ENCODE data around the gene NLRX1. TPM values are rescaled to one million over a fixed set of nuclear protein-coding genes. Genes with fewer than 3 reads are reported as not detected.

The NLRX1 gene
- total RNA-seq, 1 donor from 2014 or later: 25.2 TPM

DNA sequence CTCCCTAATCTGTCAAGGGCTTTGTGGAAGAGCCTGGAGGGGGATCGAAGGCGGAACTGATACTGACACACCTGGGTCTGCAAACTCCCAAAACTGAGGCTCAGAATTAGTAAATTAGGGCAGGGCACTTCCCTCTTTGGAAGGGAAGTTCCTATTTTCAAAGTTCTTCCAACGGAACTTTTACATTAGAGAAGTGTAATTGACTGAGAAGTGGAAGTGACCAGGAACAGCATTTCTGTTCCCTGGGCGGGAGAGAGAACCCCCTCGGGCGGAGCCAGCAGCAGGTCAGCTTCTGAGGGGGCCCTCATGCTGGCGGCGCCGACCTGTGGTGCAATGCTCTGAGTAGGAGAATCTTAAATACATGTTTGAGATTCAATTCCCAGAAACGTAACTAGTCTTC lies 36.6 kb downstream of the NLRX1 start:
- intact Hi-C loops (cut with micrococcal nuclease): loop anchor here (1.0 to 5.0 kb wide), 8 partner anchors 37 to 768 kb away; partner anchors contain the start of genes HINFP, HYOU1 and KMT2A

DNA sequence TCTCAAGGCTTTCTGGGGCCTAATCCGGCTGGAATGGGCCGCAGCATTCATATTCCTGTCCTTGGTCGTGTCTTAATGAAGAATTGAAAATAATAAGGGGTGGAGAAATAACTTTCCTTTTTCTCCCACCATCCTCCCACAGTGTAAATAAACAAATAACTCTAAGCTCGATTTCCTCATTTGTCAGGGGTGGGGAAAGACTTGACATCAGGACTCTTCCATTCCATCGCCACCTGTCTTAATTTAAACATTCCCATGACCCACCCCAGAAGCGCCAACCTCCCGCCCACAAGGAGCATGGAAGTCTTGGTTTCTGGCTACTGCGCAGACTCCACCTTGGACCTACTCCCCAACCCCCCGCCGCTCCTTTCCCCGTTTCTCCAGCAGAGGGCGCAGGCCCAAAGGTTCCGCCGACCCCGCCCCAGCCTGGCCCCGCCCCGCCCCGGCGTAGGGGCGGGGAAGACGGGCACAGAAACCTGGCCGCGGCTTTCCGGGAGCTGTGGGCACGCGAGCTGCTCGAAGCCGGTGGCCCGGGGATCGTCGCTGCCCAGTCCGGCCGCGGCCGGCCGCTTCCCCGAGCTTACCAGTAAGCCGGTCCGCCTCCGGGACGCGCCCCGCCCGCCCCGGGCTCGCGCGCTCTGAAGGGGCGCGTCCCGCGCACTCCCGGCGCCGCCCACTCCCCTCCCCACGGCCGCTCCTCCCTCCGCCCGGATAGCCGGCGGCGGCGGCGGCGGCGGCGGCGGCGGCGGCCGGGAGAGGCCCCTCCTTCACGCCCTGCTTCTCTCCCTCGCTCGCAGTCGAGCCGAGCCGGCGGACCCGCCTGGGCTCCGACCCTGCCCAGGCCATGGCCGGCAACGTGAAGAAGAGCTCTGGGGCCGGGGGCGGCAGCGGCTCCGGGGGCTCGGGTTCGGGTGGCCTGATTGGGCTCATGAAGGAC lies 37.3 kb downstream of the NLRX1 start, which contains the start of gene CBL:
CBL (plus strand) TSS at position 766 of the 937 bp plus-strand sequence; CDS start at position 845, 79 bp downstream.
- intact Hi-C loops (cut with micrococcal nuclease): loop anchor here (1.0 to 5.0 kb wide), 13 partner anchors 36 to 769 kb away; partner anchors contain the start of genes HINFP, HYOU1, KMT2A and NLRX1

GRCh38 chr11:119206511-119207414 lies 38.2 kb downstream of the NLRX1 start:
- intact Hi-C loops (cut with micrococcal nuclease): loop anchor here (1.0 to 5.0 kb wide), 12 partner anchors 36 to 769 kb away; partner anchors contain the start of genes KMT2A, NLRX1, RNF26 and RPS25

DNA sequence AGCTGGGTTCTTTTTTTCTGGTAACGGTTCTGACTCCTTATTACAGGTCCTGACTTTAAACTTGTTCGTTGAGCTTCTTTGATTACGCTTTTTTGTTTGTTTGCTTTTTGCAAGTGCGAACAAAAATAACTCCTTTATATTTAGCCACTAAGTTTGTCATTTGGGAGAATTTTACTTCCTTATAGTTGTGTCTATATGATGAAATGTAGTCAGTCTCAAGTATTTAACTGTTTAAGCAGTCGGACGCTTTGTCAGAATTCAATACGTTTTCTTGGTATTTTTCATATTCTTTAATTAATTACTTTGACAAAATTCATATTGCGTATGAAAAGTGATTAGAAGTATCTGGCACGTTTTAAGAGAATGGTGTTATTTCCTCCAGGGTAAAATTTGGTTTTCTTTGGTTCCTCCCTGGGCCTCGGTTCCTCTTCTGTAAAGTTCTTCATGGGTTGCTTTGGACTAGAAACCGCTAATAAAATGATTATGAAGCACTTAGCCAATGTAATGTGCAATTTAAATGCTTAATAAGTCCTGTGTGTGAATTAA lies 39.0 kb downstream of the NLRX1 start:
- intact Hi-C loops (cut with micrococcal nuclease): loop anchor here (1.0 to 5.0 kb wide), 9 partner anchors 35 to 770 kb away; partner anchors contain the start of genes KMT2A, NLRX1, RNF26 and SLC37A4

GRCh38 chr11:119209186-119209585 lies 40.7 kb downstream of the NLRX1 start:
- intact Hi-C loops (cut with micrococcal nuclease): loop anchor here (5.0 kb wide), 3 partner anchors 33 to 772 kb away; partner anchors contain the start of gene KMT2A

DNA sequence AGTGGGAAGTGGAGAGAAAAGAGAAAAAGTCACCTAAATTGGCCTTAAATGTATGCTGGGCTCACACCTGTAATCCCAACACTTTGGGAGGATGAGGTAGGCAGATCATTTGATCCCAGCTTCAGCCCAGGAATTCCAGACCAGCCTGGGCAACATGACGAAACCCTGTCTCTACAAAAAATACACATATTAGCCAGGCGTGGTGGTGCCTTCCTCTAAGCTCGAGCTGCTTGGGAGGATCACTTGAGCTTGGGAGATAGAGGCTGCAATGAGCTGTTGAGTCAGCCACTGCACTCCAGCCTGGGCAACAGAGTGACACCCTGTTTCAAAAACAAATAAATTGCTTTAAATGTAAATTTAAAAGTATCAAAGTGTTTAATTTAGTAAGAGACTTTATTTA lies 41.5 kb downstream of the NLRX1 start:
- intact Hi-C loops (cut with micrococcal nuclease): no loop called here

- intact Hi-C loops (cut with micrococcal nuclease): no loop called here
Measured at GRCh38 chr11:119218141-119218878, 49.8 kb downstream of the NLRX1 start.

DNA sequence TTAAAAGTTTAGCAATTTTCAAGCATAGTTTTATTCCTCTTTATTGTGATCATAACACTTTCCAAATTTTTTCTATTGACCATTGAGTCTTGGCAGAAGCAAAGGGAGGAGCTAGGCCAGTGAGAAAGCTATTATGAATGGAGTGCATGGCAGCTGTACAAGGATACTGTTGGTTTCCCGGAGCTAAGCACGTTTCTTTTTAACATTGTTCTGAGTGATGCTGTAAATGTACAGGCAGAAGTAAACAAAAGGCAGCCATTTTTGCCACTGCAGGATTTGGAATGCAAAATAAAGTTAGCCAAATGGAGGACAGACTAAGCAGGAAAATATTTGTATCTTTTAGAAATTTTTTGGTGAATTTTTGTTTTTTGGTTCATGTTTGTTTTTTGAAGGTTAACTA lies 53.8 kb downstream of the NLRX1 start:
- intact Hi-C loops (cut with micrococcal nuclease): no loop called here

GRCh38 chr11:119222891-119223290 lies 54.4 kb downstream of the NLRX1 start:
- intact Hi-C loops (cut with micrococcal nuclease): no loop called here

DNA sequence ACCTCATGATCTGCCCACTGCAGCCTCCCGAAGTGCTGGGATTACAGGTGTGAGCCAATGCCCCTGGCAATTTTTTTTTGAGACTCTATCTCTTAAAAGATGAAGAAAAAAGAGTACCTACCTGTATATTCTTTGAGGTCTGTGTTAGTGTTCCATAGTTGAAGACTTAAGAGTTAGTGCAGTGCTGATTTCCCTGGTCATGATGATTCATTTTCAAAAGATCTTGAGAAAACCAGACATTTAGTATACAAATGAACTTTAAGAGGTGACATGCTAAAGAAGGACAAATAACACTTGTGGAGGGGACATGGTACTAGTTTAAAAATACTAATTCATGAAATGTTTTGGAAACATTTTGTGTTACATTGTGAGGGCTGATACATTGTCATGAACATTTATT lies 55.3 kb downstream of the NLRX1 start:
- intact Hi-C loops (cut with micrococcal nuclease): no loop called here

- intact Hi-C loops (cut with micrococcal nuclease): loop anchor here (5.0 kb wide), 1 partner anchor 34 kb away; no protein-coding TSS in a partner anchor
Measured at GRCh38 chr11:119228535-119229287, 60.2 kb downstream of the NLRX1 start.

GRCh38 chr11:119229288-119229672 lies 60.8 kb downstream of the NLRX1 start:
- intact Hi-C loops (cut with micrococcal nuclease): loop anchor here (5.0 kb wide), 1 partner anchor 33 kb away; no protein-coding TSS in a partner anchor

DNA sequence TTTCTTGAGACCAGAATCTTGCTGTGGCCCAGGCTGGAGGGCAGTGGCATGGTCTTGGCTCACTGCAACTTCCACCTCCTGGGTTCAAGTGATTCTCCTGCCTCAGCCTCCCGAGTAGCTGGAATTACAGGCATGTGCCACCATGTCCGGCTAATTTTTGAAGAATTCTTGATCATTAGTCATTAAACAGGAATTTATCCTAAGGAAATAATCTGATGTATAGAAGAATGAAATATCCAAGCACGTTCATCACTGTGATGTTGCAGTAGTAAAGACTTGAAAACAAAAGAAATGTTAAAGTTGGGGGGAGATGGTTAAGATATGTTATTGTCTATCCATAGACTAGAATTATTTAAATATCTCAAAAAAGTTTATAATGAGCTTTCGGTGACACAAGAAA lies 61.2 kb downstream of the NLRX1 start:
- intact Hi-C loops (cut with micrococcal nuclease): loop anchor here (5.0 kb wide), 1 partner anchor 33 kb away; no protein-coding TSS in a partner anchor

Other genes with a start within 250 kb of the NLRX1 start
- 65.4 and 69.0 TPM in 2 replicates for gene BCL9L, start 242.8 kb upstream of the NLRX1 start, total RNA-seq
- gene UPK2, start 212.4 kb upstream of the NLRX1 start, total RNA-seq: not detected in 2 replicates
- gene FOXR1, start 197.0 kb upstream of the NLRX1 start, total RNA-seq: not detected in 2 replicates
- gene CENATAC, start 170.6 kb upstream of the NLRX1 start, total RNA-seq: 62.5 and 66.6 TPM in 2 replicates
- 1,270 and 1,290 TPM in 2 replicates for gene RPS25, start 150.4 kb upstream of the NLRX1 start, total RNA-seq
- gene TRAPPC4, start 150.0 kb upstream of the NLRX1 start, total RNA-seq: 82.3 and 94.9 TPM in 2 replicates
- gene SLC37A4, start 137.8 kb upstream of the NLRX1 start, total RNA-seq: 16.4 and 19.7 TPM in 2 replicates
- 260 and 261 TPM in 2 replicates for gene HYOU1, start 111.5 kb upstream of the NLRX1 start, total RNA-seq
- 38.3 and 38.6 TPM in 2 replicates for gene VPS11, start 100.9 kb upstream of the NLRX1 start, total RNA-seq
- gene HMBS, start 83.8 kb upstream of the NLRX1 start, total RNA-seq: 24.6 and 27.3 TPM in 2 replicates
- 67.6 and 68.0 TPM in 2 replicates for gene DPAGT1, start 66.9 kb upstream of the NLRX1 start, total RNA-seq
- 36.6 and 42.2 TPM in 2 replicates for gene C2CD2L, start 61.4 kb upstream of the NLRX1 start, total RNA-seq
- gene HINFP, start 47.1 kb upstream of the NLRX1 start, total RNA-seq: 48.5 and 48.8 TPM in 2 replicates
- not detected in 2 replicates for gene ABCG4, start 19.7 kb upstream of the NLRX1 start, total RNA-seq
- gene NHERF4, start 16.8 kb downstream of the NLRX1 start, total RNA-seq: 0.49 and 0.90 TPM in 2 replicates
- gene CBL, start 37.6 kb downstream of the NLRX1 start, total RNA-seq: 42.0 and 42.1 TPM in 2 replicates
- 2.8 and 3.9 TPM in 2 replicates for gene MCAM, start 148.4 kb downstream of the NLRX1 start, total RNA-seq
- gene RNF26, start 165.8 kb downstream of the NLRX1 start, total RNA-seq: 27.2 and 29.9 TPM in 2 replicates
- not detected in 2 replicates for gene C1QTNF5, start 172.2 kb downstream of the NLRX1 start, total RNA-seq
- not detected in 2 replicates for gene MFRP, start 178.0 kb downstream of the NLRX1 start, total RNA-seq
- 0.15 and 0.17 TPM in 2 replicates for gene USP2, start 213.0 kb downstream of the NLRX1 start, total RNA-seq